Stomach (tissue), 4 donors: ENCODE results near the gene ELAVL2.

Experiments
- CTCF ChIP-seq, 7 experiments: fragments of 450-650 bp in 4 of 7; fragments of 200-600 bp in 3 of 7; sonication (generic) in 3 of 7; IDR thresholded peaks; one replicate each; pipeline ENCODE4 v1.5.1; 2016 to 2019; ENCODE audit warnings: antibody characterized with exemption in 7 of 7, control low read depth in 2 of 7, mild to moderate bottlenecking in 1 of 7
- EP300 ChIP-seq: sonication (generic); formaldehyde crosslinking; IDR thresholded peaks from one replicate; pipeline ENCODE4 v1.6.1; 2017; ENCODE audit warnings: antibody characterized with exemption
- POLR2A ChIP-seq, 4 donors: fragments of 450-650 bp; IDR thresholded peaks; one replicate each; pipeline ENCODE4 v1.6.1; 2016; ENCODE audit warnings: antibody characterized with exemption in 4 of 4, control low read depth in 2 of 4, mild to moderate bottlenecking in 1 of 4, moderate library complexity in 1 of 4
- POLR2AphosphoS5 ChIP-seq, 3 donors: sonication (generic); formaldehyde crosslinking; IDR thresholded peaks; one replicate each; pipeline ENCODE4 v1.6.1; 2016; ENCODE audit warnings: antibody characterized with exemption in 3 of 3

GRCh38 chr9:23771746-23772384 is 54.2 kb downstream of the ELAVL2 start:
- no peak for TF ChIP-seq POLR2A (IDR thresholded peaks at IDR 0.05)
- no peak for TF ChIP-seq CTCF (IDR thresholded peaks at IDR 0.05)
- no peak for TF ChIP-seq POLR2AphosphoS5 (IDR thresholded peaks at IDR 0.05)
- no peak for TF ChIP-seq EP300
